HepG2 (cell line): ENCODE results near the gene KMT2D. TPM values are rescaled to one million over a fixed set of nuclear protein-coding genes. Genes with fewer than 3 reads are reported as not detected.

Experiments
- ATAC-seq: fragments of 200-7000 bp; cut with Tn5 transposase; 3 replicates; pipeline ENCODE4 v1.9.1; 2020; ENCODE audit warnings: mild to moderate bottlenecking, moderate library complexity
- BruUV-seq: library from RNA; stranded (reverse); fragments of 400-500 nt; replicated peaks from 2 replicates; lab custom pipeline; 2021; lab: Mats Ljungman, UMichigan
- CTCF ChIA-PET: fragments of 300-600 bp; formaldehyde crosslinking; extraction: SDS; loops from one replicate; lab custom pipeline; 2021; ENCODE audit warnings: low total read pairs, inconsistent platforms, low intra/inter-chr PET ratio; lab: Yijun Ruan, JAX
- POLR2A ChIA-PET: fragments of 350-600 bp; sonication (Branson Sonifier 250); formaldehyde crosslinking; loops from one replicate; lab custom pipeline; 2020; ENCODE audit warnings: antibody characterized with exemption, inconsistent platforms; lab: Yijun Ruan, JAX
- DNase-seq: peaks from one replicate; pipeline ENCODE4 v3.0.0-alpha.2; 2015; ENCODE audit warnings: low spot score
- FAIRE-seq: peaks from 3 replicates; lab custom pipeline; 2011; peaks lifted over from hg19 to GRCh38; lab: Jason Lieb, UNC
- H2AFZ ChIP-seq: one replicate; pipeline ENCODE4 v1.6.1; 2011; ENCODE audit warnings: low read length, inconsistent platforms
- H3K27ac ChIP-seq: fragments of 300-600 bp; 3 replicates; pipeline ENCODE4 v1.8.0; 2011; ENCODE audit warnings: mixed run types, mild to moderate bottlenecking, mixed read lengths, low read length, inconsistent platforms; ENCODE audit not compliant: insufficient read depth; ENCODE audit errors: extremely low read length
- H3K27me3 ChIP-seq, 2 experiments: fragments of 200-600 bp in 1 of 2; 2 replicates in 1 of 2; 3 replicates in 1 of 2; pipeline versions ENCODE4 v1.6.0 to v1.8.0; 2011; ENCODE audit warnings: low read length in 2 of 2, mild to moderate bottlenecking in 2 of 2, moderate library complexity in 2 of 2, inconsistent platforms in 1 of 2; ENCODE audit not compliant: insufficient read depth in 2 of 2, control insufficient read depth in 1 of 2
- H3K36me3 ChIP-seq, 2 experiments: fragments of 200-600 bp in 1 of 2; replicated peaks in 1 of 2; 2 replicates in 1 of 2; 3 replicates in 1 of 2; pipeline versions ENCODE4 v1.5.1 to v1.8.0; 2011; ENCODE audit warnings: low read length in 2 of 2, inconsistent platforms in 1 of 2; ENCODE audit not compliant: insufficient read depth in 2 of 2, control insufficient read depth in 1 of 2
- H3K4me1 ChIP-seq: 2 replicates; pipeline ENCODE4 v1.5.1; 2012; ENCODE audit warnings: low read length, inconsistent platforms; ENCODE audit not compliant: insufficient read depth
- H3K4me2 ChIP-seq: 2 replicates; pipeline ENCODE4 v1.6.0; 2011; ENCODE audit warnings: low read depth, low read length, inconsistent platforms
- H3K4me3 ChIP-seq, 3 experiments: fragments of 200-600 bp in 1 of 3; sonication (generic), shearing (Covaris generic) in 1 of 3; replicated peaks in 1 of 3; 2 replicates each; pipeline ENCODE4 v1.5.1; 2011 to 2016; ENCODE audit warnings: low read length in 3 of 3, inconsistent platforms in 2 of 3, low read depth in 2 of 3, mild to moderate bottlenecking in 2 of 3, control low read depth in 1 of 3, mixed read lengths in 1 of 3; ENCODE audit not compliant: insufficient read depth in 1 of 3
- H3K79me2 ChIP-seq: one replicate; pipeline ENCODE4 v1.6.1; 2011; ENCODE audit warnings: low read length, inconsistent platforms; ENCODE audit not compliant: insufficient read depth
- H3K9ac ChIP-seq: 2 replicates; pipeline ENCODE4 v1.6.0; 2011; ENCODE audit warnings: mild to moderate bottlenecking, low read depth, low read length, inconsistent platforms; ENCODE audit not compliant: insufficient read depth
- H3K9me3 ChIP-seq: 2 replicates; pipeline ENCODE4 v1.5.1; 2012; ENCODE audit warnings: mild to moderate bottlenecking, low read length
- H4K20me1 ChIP-seq: 2 replicates; pipeline ENCODE4 v1.6.0; 2011; ENCODE audit warnings: inconsistent platforms, mild to moderate bottlenecking, low read length, moderate library complexity; ENCODE audit not compliant: insufficient read depth
- ATF7 ChIP-seq, 2 experiments: fragments of 450-650 bp in 1 of 2; sonication (generic) in 1 of 2; formaldehyde crosslinking in 1 of 2; IDR thresholded peaks; 2 replicates each; pipeline versions ENCODE4 v1.4.0 to v1.6.1; 2016 to 2020; ENCODE audit warnings: antibody characterized with exemption in 1 of 2, mild to moderate bottlenecking in 1 of 2, missing genetic modification reagents in 1 of 2
- ATF7-NPFF ChIP-seq: sonication (generic); formaldehyde crosslinking; IDR thresholded peaks from 2 replicates; pipeline ENCODE4 v1.8.1; 2023; ENCODE audit warnings: mild to moderate bottlenecking, low read depth, missing genetic modification reagents, moderate library complexity
- DR1 ChIP-seq: sonication (generic); formaldehyde crosslinking; IDR thresholded peaks from 2 replicates; pipeline ENCODE4 v1.8.0; 2021; ENCODE audit warnings: mild to moderate bottlenecking, missing genetic modification reagents, inconsistent platforms
- FOXK1 ChIP-seq: sonication (generic); formaldehyde crosslinking; IDR thresholded peaks from 2 replicates; pipeline ENCODE4 v1.4.0; 2020; ENCODE audit warnings: low read depth, missing genetic modification reagents, borderline replicate concordance
- HNF4G ChIP-seq, 2 experiments: sonication (generic) in 1 of 2; formaldehyde crosslinking in 1 of 2; IDR thresholded peaks; 2 replicates each; pipeline versions ENCODE4 v1.4.0 to v1.6.1; 2011 to 2020; ENCODE audit warnings: borderline replicate concordance in 2 of 2, low read depth in 2 of 2, mild to moderate bottlenecking in 2 of 2, low read length in 1 of 2, missing genetic modification reagents in 1 of 2, moderate library complexity in 1 of 2
- KAT7 ChIP-seq: IDR thresholded peaks from 2 replicates; pipeline ENCODE4 v1.6.1; 2018; ENCODE audit warnings: borderline replicate concordance, missing compliant biosample characterization
- KAT8 ChIP-seq: IDR thresholded peaks from 2 replicates; pipeline ENCODE4 v1.6.1; 2016; ENCODE audit warnings: missing genetic modification reagents, missing compliant biosample characterization
- MEF2D ChIP-seq: sonication (generic); formaldehyde crosslinking; IDR thresholded peaks from 2 replicates; pipeline ENCODE4 v1.5.1; 2020; ENCODE audit warnings: mild to moderate bottlenecking, missing genetic modification reagents
- ZNF234 ChIP-seq: sonication (generic); formaldehyde crosslinking; conservative IDR thresholded peaks from 2 replicates; pipeline ENCODE4 v1.5.1; 2020; ENCODE audit warnings: mild to moderate bottlenecking, missing genetic modification reagents
- ZNF501 ChIP-seq: sonication (generic); formaldehyde crosslinking; IDR thresholded peaks from 2 replicates; pipeline ENCODE4 v1.5.1; 2020; ENCODE audit warnings: mild to moderate bottlenecking, moderate library complexity, missing genetic modification reagents
- ZNF512B ChIP-seq: sonication (generic); formaldehyde crosslinking; IDR thresholded peaks from 2 replicates; pipeline ENCODE4 v1.5.1; 2020; ENCODE audit warnings: missing genetic modification reagents, mild to moderate bottlenecking, borderline replicate concordance
- ZNF530 ChIP-seq: sonication (generic); formaldehyde crosslinking; IDR thresholded peaks from 2 replicates; pipeline ENCODE4 v1.5.0; 2020; ENCODE audit warnings: low read depth, mild to moderate bottlenecking, missing genetic modification reagents
- ZNF704 ChIP-seq: sonication (generic); formaldehyde crosslinking; IDR thresholded peaks from 2 replicates; pipeline ENCODE4 v1.8.1; 2023; ENCODE audit warnings: mild to moderate bottlenecking, inconsistent platforms, moderate library complexity, missing genetic modification reagents, borderline replicate concordance
- ZNF724P ChIP-seq: sonication (generic); formaldehyde crosslinking; IDR thresholded peaks from 2 replicates; pipeline ENCODE4 v1.8.0; 2022; ENCODE audit warnings: missing genetic modification reagents, borderline replicate concordance
- ZSCAN20 ChIP-seq: sonication (generic); formaldehyde crosslinking; IDR thresholded peaks from 2 replicates; pipeline ENCODE4 v1.4.0; 2020; ENCODE audit warnings: missing genetic modification reagents, mild to moderate bottlenecking, borderline replicate concordance
- WGBS: methylation state at CpG from one replicate; pipeline ENCODE4 v1.1.6; 2017; ENCODE audit warnings: low lambda C conversion rate; 5-methylcytosine and 5-hydroxymethylcytosine counted together
- in situ Hi-C: cut with HindIII; loops from 2 replicates; pipeline ENCODE4 v1.10.0; 2017; ENCODE audit warnings: low pct_unique_long_range_greater_than_20kb; ENCODE audit not compliant: extremely low pct_ligation_motif_present
- intact Hi-C: fragments of 100-400 bp; cut with micrococcal nuclease; formaldehyde crosslinking; loops from one replicate; pipeline ENCODE4 v1.10.0; 2022; ENCODE audit not compliant: unreplicated experiment
- polyA plus RNA-seq, 8 experiments: library from polyadenylated mRNA; depleted of rRNA in 3 of 8; stranded (reverse) in 7 of 8; unstranded in 1 of 8; fragments of >200 nt; fragmentation: Illumina TruSeq in 4 of 8; extraction: Trizol in 4 of 8; gene quantifications; 2 replicates each; pipeline versions ENCODE4 v1.2.1 to v1.2.3, GENCODE V29; 2011 to 2016; ENCODE audit warnings: low read depth in 4 of 8, missing spikeins in 1 of 8, mixed read lengths in 1 of 8; ENCODE audit not compliant: insufficient read depth in 1 of 8
- total RNA-seq, 5 experiments: library from RNA; depleted of rRNA; stranded (reverse); fragments of >200 nt; fragmentation: Illumina TruSeq; extraction: Trizol; gene quantifications; 2 replicates each; pipeline ENCODE4 v1.2.3, GENCODE V29; 2016; ENCODE audit warnings: low read depth in 1 of 5

The KMT2D gene
- total and polyA plus RNA-seq, 2 of the 13 experiments (the other 11 are each of a cell fraction or from before 2014, with no cell fraction given), result 8.1 to 10.4 TPM

GRCh38 chr12:49070971-49071370, 10.4 kb upstream of the KMT2D start (continued):
- TF ChIP-seq ZNF530 (no peak), FOXK1 (CRISPR knock-in tag) (no peak)

GRCh38 chr12:49069507-49070346, 9.1 kb upstream of the KMT2D start, which contains the start of gene RHEBL1:
RHEBL1 (minus strand) TSS chr12:49069979; CDS start chr12:49069785, 194 bp downstream.
- no TSS peak for BruUV-seq
- intact Hi-C loops, result no loop called here
- Histone ChIP-seq H3K36me3 (no peaks in the 10 kb centered on the region), H3K4me1 (peaks cover 24% of the 10 kb centered on the region), H3K4me2 (peak within 1 kb of the TSS; percentile 95), H3K9ac (peak within 1 kb of the TSS; percentile 61), H4K20me1 (no peaks in the 10 kb centered on the region), H3K4me3 (peak within 1 kb of the TSS; percentile 73 to 85 (median 80)), H3K9me3 (no peaks in the 10 kb centered on the region), H3K27me3 (no peaks in the 10 kb centered on the region), H3K79me2 (no peaks in the 10 kb centered on the region), H3K27ac (peak within 1 kb of the TSS; percentile 54), H2AFZ (peak within 1 kb of the TSS; percentile 51)
- CTCF ChIA-PET, result no interaction called here
- POLR2A ChIA-PET, result interaction anchor here (0.9 to 2.0 kb wide), 15 partner anchors 8 to 204 kb away, joined by 3 to 25 read pairs (median 5); partner anchors contain the start of genes KMT2D, LMBR1L, PRKAG1 and RND1
- WGBS, result 2% methylated on average over 34 of the region's 60 CpGs
- FAIRE-seq (peak; percentile 83), ATAC-seq (peak; percentile 99), DNase-seq (peak; percentile 94)
- in situ Hi-C loops, result loop anchor here (5.0 kb wide), 1 partner anchor 53 kb away; no protein-coding TSS in a partner anchor
- no peak for TF ChIP-seq HNF4G (IDR thresholded peaks at IDR 0.05; ENCODE audit: borderline replicate concordance, low read depth, low read length)
- TF ChIP-seq HNF4G (CRISPR knock-in tag; IDR thresholded peaks at IDR 0.05; ENCODE audit: borderline replicate concordance, low read depth), result no peak
- TF ChIP-seq MEF2D (CRISPR knock-in tag), result no peak
- TF ChIP-seq KAT8 (CRISPR knock-in tag), result peak; percentile 57
- no peak for TF ChIP-seq ZNF234 (CRISPR knock-in tag)
- peak; percentile 48; the same call in 1 of the 2 replicates for TF ChIP-seq ZNF704
- peak; percentile 79 for TF ChIP-seq ZSCAN20 (CRISPR knock-in tag)
- peak; percentile 93 for TF ChIP-seq ZNF501 (CRISPR knock-in tag)
- TF ChIP-seq ZNF724P (CRISPR knock-in tag), result no peak; the same call in 1 of the 2 replicates
- TF ChIP-seq KAT7 (CRISPR knock-in tag), result no peak
- TF ChIP-seq ZNF512B (CRISPR knock-in tag), result no peak
- no peak for TF ChIP-seq ATF7 (IDR thresholded peaks at IDR 0.05)
- no peak for TF ChIP-seq ATF7 (CRISPR knock-in tag; IDR thresholded peaks at IDR 0.05)
- 0 out of 2 replicates have a peak, but pooled peaks have one; percentile 31 for TF ChIP-seq DR1 (CRISPR knock-in tag)
- TF ChIP-seq ATF7-NPFF (CRISPR knock-in tag), result peak; percentile 89
